Glutamatergic neuron (in vitro differentiated cells): ENCODE data around the gene PTPRT. TPM values are rescaled to one million over a fixed set of nuclear protein-coding genes. Genes with fewer than 3 reads are reported as not detected.

ENCODE experiments used
- DNase-seq: peaks from one replicate; pipeline ENCODE4 v3.0.0; 2022
- H3K27ac Mint-ChIP-seq: one replicate; pipeline ENCODE4 v1.8.0; 2020; ENCODE audit warnings: mild to moderate bottlenecking, mixed read lengths, inconsistent platforms; ENCODE audit not compliant: unreplicated experiment
- H3K27me3 Mint-ChIP-seq: one replicate; pipeline ENCODE4 v1.8.0; 2020; ENCODE audit warnings: mild to moderate bottlenecking, moderate library complexity, mixed read lengths, inconsistent platforms; ENCODE audit not compliant: unreplicated experiment
- H3K36me3 Mint-ChIP-seq: one replicate; pipeline ENCODE4 v1.8.0; 2020; ENCODE audit warnings: mild to moderate bottlenecking, mixed read lengths, inconsistent platforms; ENCODE audit not compliant: unreplicated experiment
- H3K4me1 Mint-ChIP-seq: one replicate; pipeline ENCODE4 v1.8.0; 2020; ENCODE audit warnings: mild to moderate bottlenecking, low read depth, mixed read lengths, inconsistent platforms; ENCODE audit not compliant: unreplicated experiment
- H3K4me3 Mint-ChIP-seq: one replicate; pipeline ENCODE4 v1.8.0; 2020; ENCODE audit warnings: mild to moderate bottlenecking, mixed read lengths, inconsistent platforms; ENCODE audit not compliant: unreplicated experiment
- H3K9me3 Mint-ChIP-seq: one replicate; pipeline ENCODE4 v1.8.0; 2020; ENCODE audit warnings: mild to moderate bottlenecking, moderate library complexity, mixed read lengths, inconsistent platforms; ENCODE audit not compliant: unreplicated experiment
- CTCF ChIP-seq: fragments of 200-600 bp; sonication (generic); IDR thresholded peaks from one replicate; pipeline ENCODE4 v1.5.0; 2021; ENCODE audit not compliant: partially characterized antibody, unreplicated experiment
- total RNA-seq: library from RNA; stranded (reverse); fragmentation: NEBNext Ultra II Directional; extraction: Animal tissue kit (Norgen Biotek cat#: 25700); gene quantifications from one replicate; pipeline ENCODE4 v1.2.1, GENCODE V29; 2021; ENCODE audit not compliant: unreplicated experiment

Gene PTPRT
- total RNA-seq, 1 donor from 2014 or later = 1.9 TPM

- no peaks in the 10 kb centered on the region for H3K36me3 Mint-ChIP-seq
- H3K4me1 Mint-ChIP-seq = peaks cover 8% of the 10 kb centered on the region
- no peak overlapping the region for H3K4me3 Mint-ChIP-seq
- no peak for DNase-seq
- H3K27ac Mint-ChIP-seq = no peak overlapping the region
- TF ChIP-seq CTCF = no peak
- peaks cover 6% of the 10 kb centered on the region for H3K9me3 Mint-ChIP-seq
- peaks cover 4% of the 10 kb centered on the region for H3K27me3 Mint-ChIP-seq
These were observed 6.1 kb downstream of the PTPRT start for GRCh38 chr20:43183536-43184070.

GRCh38 chr20:43178080-43178479, 11.6 kb downstream of the PTPRT start:
- TF ChIP-seq CTCF = no peak
- DNase-seq = no peak
- Mint-ChIP-seq H3K4me1 (no peaks in the 10 kb centered on the region), H3K27ac (no peak overlapping the region), H3K4me3 (no peak overlapping the region), H3K36me3 (no peaks in the 10 kb centered on the region), H3K27me3 (no peaks in the 10 kb centered on the region), H3K9me3 (no peaks in the 10 kb centered on the region)

GRCh38 chr20:43176726-43177125, 13.0 kb downstream of the PTPRT start:
- Mint-ChIP-seq H3K36me3 (no peaks in the 10 kb centered on the region), H3K9me3 (no peaks in the 10 kb centered on the region), H3K4me3 (no peak overlapping the region), H3K27me3 (no peaks in the 10 kb centered on the region), H3K27ac (no peak overlapping the region), H3K4me1 (no peaks in the 10 kb centered on the region)
- no peak for DNase-seq
- no peak for TF ChIP-seq CTCF

DNA sequence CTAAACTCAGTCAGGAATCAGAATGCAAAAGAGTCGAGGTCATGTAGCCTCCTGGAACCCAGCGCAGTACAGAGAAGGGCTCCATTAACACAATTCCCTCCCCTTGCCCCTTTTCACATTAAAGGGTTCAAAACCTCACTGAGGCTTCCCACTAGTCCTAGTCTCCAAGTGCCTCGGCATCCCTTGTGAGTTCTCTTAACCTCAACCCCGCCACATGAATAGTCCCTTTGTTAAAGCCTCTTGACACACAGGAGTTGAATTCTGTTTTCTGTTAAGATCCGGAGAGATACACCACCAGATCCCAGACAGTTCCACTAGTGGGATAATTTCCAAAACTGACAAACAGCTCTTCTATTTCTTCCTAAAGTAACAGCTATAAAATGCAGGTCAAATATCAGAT, 17.8 kb downstream of the PTPRT start:
- TF ChIP-seq CTCF = no peak
- H3K27ac Mint-ChIP-seq = no peak overlapping the region
- no peaks in the 10 kb centered on the region for H3K9me3 Mint-ChIP-seq

DNA sequence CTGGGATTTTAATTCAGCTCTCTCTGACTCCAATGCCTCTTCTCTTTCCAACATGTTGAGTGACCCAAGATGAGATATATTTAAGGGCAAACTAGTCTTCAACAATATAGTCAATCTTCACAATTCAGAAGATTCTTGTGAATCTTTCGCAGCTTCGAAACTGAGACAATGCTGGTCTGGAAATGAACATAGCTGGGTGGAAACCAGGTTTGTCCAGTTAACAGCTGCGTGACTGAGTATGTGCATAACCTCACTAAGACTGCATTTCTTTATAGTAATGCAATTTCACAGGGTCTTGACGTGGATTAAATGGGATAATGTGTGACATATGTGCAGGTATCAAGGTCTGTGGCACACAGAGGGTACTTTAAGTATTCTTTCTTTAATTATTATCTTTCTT, 18.9 kb downstream of the PTPRT start:
- Mint-ChIP-seq H3K4me1 (no peaks in the 10 kb centered on the region), H3K27me3 (no peaks in the 10 kb centered on the region), H3K9me3 (no peaks in the 10 kb centered on the region), H3K36me3 (no peaks in the 10 kb centered on the region), H3K4me3 (no peak overlapping the region), H3K27ac (no peak overlapping the region)
- no peak for TF ChIP-seq CTCF
- no peak for DNase-seq

More for the DNA sequence above, 17.8 kb downstream of the PTPRT start:
- H3K27me3 Mint-ChIP-seq = no peaks in the 10 kb centered on the region
- no peaks in the 10 kb centered on the region for H3K4me1 Mint-ChIP-seq
- no peak for DNase-seq
- no peaks in the 10 kb centered on the region for H3K36me3 Mint-ChIP-seq
- H3K4me3 Mint-ChIP-seq = no peak overlapping the region
